GM18508 (cell line): ENCODE measurements around the gene IL1A.
"Not testable (repeated sequence)": the region's sequence is repeated elsewhere in the genome, so short reads cannot be mapped to it uniquely, and the experiment has no call there.

Source experiments
- ATAC-seq: cut with Tn5 transposase; IDR thresholded peaks from one replicate; pipeline ENCODE4 v1.9.1; 2021; ENCODE audit warnings: moderate number of reproducible peaks; ENCODE audit not compliant: insufficient read depth, unreplicated experiment

Gene IL1A, protein sequence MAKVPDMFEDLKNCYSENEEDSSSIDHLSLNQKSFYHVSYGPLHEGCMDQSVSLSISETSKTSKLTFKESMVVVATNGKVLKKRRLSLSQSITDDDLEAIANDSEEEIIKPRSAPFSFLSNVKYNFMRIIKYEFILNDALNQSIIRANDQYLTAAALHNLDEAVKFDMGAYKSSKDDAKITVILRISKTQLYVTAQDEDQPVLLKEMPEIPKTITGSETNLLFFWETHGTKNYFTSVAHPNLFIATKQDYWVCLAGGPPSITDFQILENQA

GRCh38 chr2:112784199-112785189 lies at the start of gene IL1A:
TSS of gene IL1A (minus strand) at chr2:112784493. CDS start at chr2:112783770, 723 bp downstream.
- no peak for ATAC-seq

DNA sequence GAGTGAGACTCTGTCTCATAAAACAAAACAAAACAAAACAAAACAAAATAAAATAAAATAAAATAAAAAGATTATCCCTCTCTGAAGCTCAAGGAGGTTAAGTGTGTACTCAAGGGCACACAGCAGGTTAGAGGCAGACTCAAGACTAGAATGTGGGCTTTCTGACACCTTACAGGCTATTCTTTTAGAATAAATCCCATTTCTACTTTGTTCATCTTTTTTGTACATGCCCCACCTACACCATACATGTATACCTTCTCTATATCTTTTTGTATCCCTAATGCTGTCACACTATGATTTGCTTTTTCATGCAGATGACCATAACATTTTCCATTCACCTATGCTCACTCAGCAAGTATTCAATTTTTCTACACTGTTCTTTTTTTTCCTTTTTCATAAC lies 49.7 kb upstream of the IL1A start:
- ATAC-seq: no peak

GRCh38 chr2:112833639-112833931 lies 49.3 kb upstream of the IL1A start:
- ATAC-seq: not testable (repeated sequence)

- ATAC-seq: no peak
These were observed 48.7 kb upstream of the IL1A start for GRCh38 chr2:112832841-112833638.

DNA sequence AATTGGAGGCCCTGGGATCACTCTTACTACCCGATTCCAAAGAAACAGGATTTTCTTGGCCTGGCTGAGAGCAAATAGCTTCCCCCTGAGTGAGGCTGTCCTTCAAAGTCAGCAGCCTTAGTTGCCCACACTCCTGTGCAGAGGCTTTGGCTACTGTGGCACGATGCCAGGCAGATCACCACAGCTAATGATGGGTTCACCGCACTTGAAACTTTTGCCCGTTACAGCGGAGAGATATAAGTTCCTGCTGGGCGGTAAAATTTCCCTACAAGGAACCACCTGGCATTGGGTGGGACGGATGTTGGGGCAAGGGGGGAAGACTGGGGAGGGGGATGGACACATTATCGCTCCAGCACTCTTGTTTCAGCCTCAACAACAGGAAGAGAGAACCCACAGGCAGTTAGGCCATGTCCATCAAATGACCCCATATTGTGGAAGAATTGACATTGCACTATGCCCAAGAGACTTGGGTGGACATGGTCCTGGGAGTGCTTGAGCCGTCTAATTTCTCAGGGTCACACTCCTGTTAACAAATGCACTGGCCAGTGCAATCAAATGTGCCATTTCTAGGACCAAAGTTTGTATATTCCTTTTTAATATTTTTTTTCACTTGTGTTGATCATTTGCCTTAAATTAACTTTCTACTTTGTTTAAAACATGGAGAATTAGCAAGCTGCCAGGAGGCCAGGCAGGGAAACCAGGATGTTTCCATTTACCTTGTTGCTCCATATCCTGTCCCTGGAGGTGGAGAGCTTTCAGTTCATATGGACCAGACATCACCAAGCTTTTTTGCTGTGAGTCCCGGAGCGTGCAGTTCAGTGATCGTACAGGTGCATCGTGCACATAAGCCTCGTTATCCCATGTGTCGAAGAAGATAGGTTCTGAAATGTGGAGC lies 47.9 kb upstream of the IL1A start:
- ATAC-seq: no peak

DNA sequence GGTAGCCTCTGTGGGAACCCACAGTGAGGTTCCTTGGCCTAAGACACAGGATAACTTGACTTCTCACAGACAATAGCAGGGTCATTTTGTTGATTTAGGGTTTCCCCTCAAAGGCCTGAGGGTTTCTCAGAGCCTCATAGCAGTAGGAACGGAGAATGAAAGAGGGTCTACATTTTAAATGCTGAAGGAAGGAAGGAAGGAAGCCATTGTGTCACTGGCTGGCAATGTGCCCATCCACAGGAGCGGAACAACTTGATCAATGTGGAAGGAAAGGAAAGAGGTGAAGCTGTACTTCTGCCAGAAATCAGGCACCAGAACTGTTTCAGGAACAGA lies 47.2 kb upstream of the IL1A start:
- no peak for ATAC-seq

DNA sequence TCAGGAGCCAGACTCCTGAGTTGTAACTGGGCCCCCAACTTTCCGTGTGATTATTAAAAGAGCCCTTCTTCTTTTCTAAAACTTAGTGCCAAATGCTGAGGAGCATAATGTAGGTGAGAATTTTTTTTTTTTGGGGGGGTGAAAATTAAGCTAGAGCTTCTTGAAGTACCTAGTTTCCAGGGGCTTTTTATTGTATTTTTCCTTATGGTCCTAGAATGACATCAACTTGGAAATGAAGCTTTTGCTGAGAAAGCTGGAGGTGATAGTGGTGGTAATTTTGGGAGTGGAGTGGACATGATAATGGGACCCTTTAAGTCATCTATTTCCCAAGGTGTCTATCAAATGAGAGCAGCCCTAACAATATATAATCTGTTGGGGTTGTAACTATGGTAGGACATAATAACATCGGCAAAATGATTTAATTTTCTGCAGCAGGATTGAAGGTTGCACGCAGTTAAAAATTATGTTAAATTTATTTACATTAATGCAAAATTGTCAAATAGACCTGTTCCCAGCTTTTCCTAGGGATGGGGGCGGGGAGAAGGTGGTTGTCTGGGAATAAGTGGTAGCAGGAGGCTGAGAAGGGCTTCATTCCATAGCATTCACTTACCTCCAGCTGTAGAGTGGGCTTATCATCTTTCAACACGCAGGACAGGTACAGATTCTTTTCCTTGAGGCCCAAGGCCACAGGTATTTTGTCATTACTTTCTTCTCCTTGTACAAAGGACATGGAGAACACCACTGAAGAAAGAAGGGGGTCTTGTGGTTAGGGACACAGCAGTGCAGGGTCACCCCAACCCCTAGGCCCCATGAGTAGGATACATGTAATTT lies 46.6 kb upstream of the IL1A start:
- ATAC-seq: no peak

GRCh38 chr2:112829961-112830681 lies 45.8 kb upstream of the IL1A start:
- ATAC-seq: no peak

DNA sequence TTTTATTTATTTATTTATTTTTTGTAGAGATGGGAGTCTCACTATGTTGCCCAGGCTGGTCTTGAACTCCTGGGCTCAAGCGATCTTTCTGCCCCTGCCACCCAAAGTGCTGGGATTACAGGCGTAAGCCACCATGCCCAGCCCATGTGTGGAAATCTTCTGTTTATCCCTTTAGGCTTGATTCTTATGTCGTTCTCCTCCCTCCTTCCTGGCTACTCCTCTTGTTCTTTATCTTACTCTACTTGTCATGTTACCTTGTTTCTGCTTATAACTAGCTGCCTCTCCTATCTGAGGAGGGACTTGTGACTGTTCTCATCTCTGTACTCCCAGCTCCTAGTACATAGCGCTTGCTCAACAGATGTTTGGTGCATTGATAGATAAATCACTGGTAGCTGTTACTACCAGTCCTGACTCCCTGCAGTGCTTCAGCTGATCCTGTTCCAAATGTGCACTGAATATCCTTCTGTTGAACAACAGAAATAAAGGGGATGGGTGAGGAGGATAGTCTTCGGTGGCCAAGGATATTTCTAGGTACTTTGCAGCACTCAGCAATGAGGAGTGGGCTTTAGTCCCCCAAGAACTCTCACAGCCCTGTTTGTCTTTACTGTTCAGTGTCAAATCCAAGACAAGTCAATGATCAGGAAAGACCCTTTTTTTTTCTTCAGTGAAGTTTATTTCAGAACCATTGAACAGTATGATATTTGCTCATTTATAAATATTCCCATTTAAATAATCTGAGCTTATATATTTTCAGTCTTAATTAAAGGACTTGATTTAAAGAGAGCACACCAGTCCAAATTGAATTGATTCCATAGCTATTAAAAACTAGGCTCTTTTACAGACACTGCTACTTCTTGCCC lies 45.0 kb upstream of the IL1A start:
- ATAC-seq: no peak

GRCh38 chr2:112828251-112828691 lies 44.0 kb upstream of the IL1A start:
- ATAC-seq: no peak

GRCh38 chr2:112827604-112828185 lies 43.4 kb upstream of the IL1A start:
- ATAC-seq: no peak

GRCh38 chr2:112827009-112827408 lies 42.7 kb upstream of the IL1A start:
- ATAC-seq: no peak

DNA sequence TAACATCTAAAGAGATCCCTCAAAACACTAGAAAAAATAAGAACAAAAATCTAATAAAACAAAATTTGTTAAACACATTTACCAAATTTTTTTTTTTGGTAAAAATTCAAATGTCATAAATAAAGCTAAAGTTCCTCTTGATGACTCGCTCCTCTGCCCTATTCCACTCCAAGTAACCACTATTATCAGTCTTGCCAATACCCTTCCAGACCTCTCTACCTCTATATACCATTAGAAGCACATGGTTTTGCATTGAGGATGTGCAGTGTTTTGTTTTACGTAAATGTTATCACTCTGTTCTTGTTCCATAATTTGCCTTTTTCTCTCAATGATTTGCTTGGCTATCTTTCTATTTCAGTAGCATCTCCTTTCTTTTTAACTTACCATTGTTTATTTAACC lies 41.4 kb upstream of the IL1A start:
- no peak for ATAC-seq

- ATAC-seq: no peak
These were observed 40.4 kb upstream of the IL1A start for GRCh38 chr2:112824694-112825085.

GRCh38 chr2:112821682-112822081 lies 37.4 kb upstream of the IL1A start:
- ATAC-seq: no peak

- ATAC-seq: peak; percentile 58
These were observed 36.8 kb upstream of the IL1A start for GRCh38 chr2:112821142-112821541.

DNA sequence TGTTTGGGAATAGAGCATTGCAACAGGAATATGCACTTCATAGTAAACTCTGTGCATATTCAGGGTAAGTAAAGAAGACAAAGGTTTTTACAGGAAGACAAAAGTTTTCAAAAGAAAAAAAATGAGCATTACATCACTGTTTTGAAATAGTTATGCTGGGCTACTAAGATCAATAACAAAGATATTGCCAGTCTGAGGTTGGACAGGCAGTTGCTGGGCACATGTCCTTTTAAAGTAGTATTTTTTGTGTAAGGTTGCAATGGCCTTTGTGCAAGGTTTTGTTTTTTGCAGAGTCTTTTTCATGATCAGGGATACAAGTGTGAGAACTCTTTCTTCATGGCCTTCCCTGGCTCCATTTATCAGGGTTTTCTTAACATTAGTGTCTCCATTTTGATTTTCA lies 36.0 kb upstream of the IL1A start:
- no peak for ATAC-seq
